ENCODE results near the gene TARBP1. TPM values are rescaled to one million over a fixed set of nuclear protein-coding genes. Genes with fewer than 3 reads are reported as not detected.
A peak's percentile ranks its signal among the peaks of the same experiment; 100 is the strongest.

Gene TARBP1
- total and polyA plus RNA-seq, 2 of the 13 experiments (the other 11 are each of a cell fraction or from before 2014, with no cell fraction given) = 37.7 to 67.0 TPM

DNA sequence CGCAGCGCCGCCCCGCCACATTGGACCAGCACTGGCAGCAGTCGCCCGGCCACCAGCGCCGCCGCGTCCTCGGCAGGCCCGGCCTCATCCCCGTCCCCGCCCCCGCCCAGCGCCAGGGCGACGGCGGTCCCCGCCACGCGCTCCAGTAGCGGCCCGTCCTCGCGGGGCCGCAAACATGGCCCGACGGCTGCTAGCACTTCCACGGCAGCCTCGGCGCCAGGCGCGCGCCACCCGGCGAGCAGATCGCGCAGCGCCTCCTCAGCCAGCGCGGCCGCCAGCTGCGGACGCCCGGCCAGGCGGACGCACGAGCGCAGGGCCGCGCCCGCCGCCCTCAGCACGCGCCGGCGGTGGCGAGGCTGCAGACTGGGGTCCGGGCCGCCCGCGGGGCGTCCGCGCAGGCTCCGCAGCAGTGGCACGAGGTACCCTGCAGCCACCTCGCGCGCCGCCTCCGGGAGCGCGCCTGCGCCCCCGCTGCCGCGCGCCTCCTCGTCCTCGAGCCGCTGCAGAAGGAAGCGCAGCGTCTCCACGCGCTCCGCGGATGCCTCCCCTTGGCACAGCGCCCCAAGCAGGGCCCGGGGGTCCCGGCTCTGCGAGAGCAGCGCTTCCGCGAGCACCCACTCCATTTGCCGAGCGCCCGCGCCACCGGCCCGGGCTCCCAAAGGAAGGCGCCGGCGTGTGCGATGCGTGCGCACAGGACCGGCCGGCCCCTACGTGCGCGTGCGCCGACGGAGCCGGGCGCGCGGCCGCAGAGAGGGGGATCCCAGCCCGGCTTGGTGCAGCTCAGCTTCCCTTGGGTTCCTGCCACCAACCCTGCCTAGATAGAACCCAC is at the start of gene TARBP1 (continued):
- TF ChIP-seq ATF7-NPFF (CRISPR knock-in tag; IDR thresholded peaks at IDR 0.05; ENCODE audit: low read depth) (peak; percentile 47; the same call in 1 of the 2 replicates), NPAS2 (CRISPR knock-in tag; IDR thresholded peaks at IDR 0.05; ENCODE audit: borderline replicate concordance) (no peak), POLR2A (IDR thresholded peaks at IDR 0.05; ENCODE audit: insufficient read depth in 1 of 2, low read depth in 2 of 2, low read length in 2 of 2) (peak; percentile 76 to 82), NFYB (CRISPR knock-in tag; IDR thresholded peaks at IDR 0.05) (no peak), PHF21A (CRISPR knock-in tag; IDR thresholded peaks at IDR 0.05) (peak; percentile 50; the same call in 1 of the 2 replicates), NR1H2 (CRISPR knock-in tag; IDR thresholded peaks at IDR 0.05; ENCODE audit: borderline replicate concordance, low read depth) (no peak), TSC22D2 (CRISPR knock-in tag; IDR thresholded peaks at IDR 0.05; ENCODE audit: borderline replicate concordance) (0 out of 2 replicates have a peak, but pooled peaks have one; percentile 47), ZNF546 (CRISPR knock-in tag; conservative IDR thresholded peaks at IDR 0.05) (no peak), CBFB (CRISPR knock-in tag; IDR thresholded peaks at IDR 0.05) (no peak; the same call in 1 of the 2 replicates), ZNF253 (CRISPR knock-in tag; IDR thresholded peaks at IDR 0.05; ENCODE audit: borderline replicate concordance) (no peak), ZNF572 (CRISPR knock-in tag; IDR thresholded peaks at IDR 0.05) (no peak), KDM5B (CRISPR knock-in tag; IDR thresholded peaks at IDR 0.05; ENCODE audit: borderline replicate concordance) (peak; percentile 73; the same call in 1 of the 2 replicates), ZNF615 (CRISPR knock-in tag; IDR thresholded peaks at IDR 0.05; ENCODE audit: borderline replicate concordance) (no peak), ZNF24 (IDR thresholded peaks at IDR 0.05) (no peak), KLF13 (CRISPR knock-in tag; IDR thresholded peaks at IDR 0.05) (no peak), ZSCAN21 (CRISPR knock-in tag; IDR thresholded peaks at IDR 0.05; ENCODE audit: borderline replicate concordance) (peak; percentile 53), RARA (CRISPR knock-in tag; IDR thresholded peaks at IDR 0.05) (no peak)
- TF ChIP-seq, protein P1, sequence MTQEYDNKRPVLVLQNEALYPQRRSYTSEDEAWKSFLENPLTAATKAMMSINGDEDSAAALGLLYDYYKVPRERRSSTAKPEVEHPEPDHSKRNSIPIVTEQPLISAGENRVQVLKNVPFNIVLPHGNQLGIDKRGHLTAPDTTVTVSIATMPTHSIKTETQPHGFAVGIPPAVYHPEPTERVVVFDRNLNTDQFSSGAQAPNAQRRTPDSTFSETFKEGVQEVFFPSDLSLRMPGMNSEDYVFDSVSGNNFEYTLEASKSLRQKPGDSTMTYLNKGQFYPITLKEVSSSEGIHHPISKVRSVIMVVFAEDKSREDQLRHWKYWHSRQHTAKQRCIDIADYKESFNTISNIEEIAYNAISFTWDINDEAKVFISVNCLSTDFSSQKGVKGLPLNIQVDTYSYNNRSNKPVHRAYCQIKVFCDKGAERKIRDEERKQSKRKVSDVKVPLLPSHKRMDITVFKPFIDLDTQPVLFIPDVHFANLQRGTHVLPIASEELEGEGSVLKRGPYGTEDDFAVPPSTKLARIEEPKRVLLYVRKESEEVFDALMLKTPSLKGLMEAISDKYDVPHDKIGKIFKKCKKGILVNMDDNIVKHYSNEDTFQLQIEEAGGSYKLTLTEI (CRISPR knock-in tag; conservative IDR thresholded peaks at IDR 0.05) = no peak
- TF ChIP-seq, protein P2, sequence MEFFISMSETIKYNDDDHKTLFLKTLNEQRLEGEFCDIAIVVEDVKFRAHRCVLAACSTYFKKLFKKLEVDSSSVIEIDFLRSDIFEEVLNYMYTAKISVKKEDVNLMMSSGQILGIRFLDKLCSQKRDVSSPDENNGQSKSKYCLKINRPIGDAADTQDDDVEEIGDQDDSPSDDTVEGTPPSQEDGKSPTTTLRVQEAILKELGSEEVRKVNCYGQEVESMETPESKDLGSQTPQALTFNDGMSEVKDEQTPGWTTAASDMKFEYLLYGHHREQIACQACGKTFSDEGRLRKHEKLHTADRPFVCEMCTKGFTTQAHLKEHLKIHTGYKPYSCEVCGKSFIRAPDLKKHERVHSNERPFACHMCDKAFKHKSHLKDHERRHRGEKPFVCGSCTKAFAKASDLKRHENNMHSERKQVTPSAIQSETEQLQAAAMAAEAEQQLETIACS (CRISPR knock-in tag; IDR thresholded peaks at IDR 0.05) = peak; percentile 98
- TF ChIP-seq, protein P3, sequence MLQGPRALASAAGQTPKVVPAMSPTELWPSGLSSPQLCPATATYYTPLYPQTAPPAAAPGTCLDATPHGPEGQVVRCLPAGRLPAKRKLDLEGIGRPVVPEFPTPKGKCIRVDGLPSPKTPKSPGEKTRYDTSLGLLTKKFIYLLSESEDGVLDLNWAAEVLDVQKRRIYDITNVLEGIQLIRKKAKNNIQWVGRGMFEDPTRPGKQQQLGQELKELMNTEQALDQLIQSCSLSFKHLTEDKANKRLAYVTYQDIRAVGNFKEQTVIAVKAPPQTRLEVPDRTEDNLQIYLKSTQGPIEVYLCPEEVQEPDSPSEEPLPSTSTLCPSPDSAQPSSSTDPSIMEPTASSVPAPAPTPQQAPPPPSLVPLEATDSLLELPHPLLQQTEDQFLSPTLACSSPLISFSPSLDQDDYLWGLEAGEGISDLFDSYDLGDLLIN (CRISPR knock-in tag; IDR thresholded peaks at IDR 0.05; ENCODE audit: borderline replicate concordance) = 0 out of 2 replicates have a peak, but pooled peaks have one; percentile 1
- TF ChIP-seq, protein P4, sequence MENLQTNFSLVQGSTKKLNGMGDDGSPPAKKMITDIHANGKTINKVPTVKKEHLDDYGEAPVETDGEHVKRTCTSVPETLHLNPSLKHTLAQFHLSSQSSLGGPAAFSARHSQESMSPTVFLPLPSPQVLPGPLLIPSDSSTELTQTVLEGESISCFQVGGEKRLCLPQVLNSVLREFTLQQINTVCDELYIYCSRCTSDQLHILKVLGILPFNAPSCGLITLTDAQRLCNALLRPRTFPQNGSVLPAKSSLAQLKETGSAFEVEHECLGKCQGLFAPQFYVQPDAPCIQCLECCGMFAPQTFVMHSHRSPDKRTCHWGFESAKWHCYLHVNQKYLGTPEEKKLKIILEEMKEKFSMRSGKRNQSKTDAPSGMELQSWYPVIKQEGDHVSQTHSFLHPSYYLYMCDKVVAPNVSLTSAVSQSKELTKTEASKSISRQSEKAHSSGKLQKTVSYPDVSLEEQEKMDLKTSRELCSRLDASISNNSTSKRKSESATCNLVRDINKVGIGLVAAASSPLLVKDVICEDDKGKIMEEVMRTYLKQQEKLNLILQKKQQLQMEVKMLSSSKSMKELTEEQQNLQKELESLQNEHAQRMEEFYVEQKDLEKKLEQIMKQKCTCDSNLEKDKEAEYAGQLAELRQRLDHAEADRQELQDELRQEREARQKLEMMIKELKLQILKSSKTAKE (CRISPR knock-in tag; IDR thresholded peaks at IDR 0.05; ENCODE audit: borderline replicate concordance) = no peak
